Right renal pelvis (tissue), 4 donors: Measurements from ENCODE around the gene BMP2K. TPM values are rescaled to one million over a fixed set of nuclear protein-coding genes. Genes with fewer than 3 reads are reported as not detected.

Experiments
- DNase-seq, 4 donors: peaks; one replicate each; pipeline ENCODE4 v3.0.0-alpha.2; 2013; ENCODE audit warnings: low read depth in 4 of 4, low spot score in 3 of 4, missing footprints in 1 of 4
- polyA plus RNA-seq, 4 donors: library from polyadenylated mRNA; unstranded; fragments of 120-200 nt; gene quantifications; one replicate each; pipeline ENCODE4 v1.2.1, GENCODE V29; 2013; ENCODE audit not compliant: insufficient read length in 4 of 4

The BMP2K gene
- polyA plus RNA-seq, 4 donors = 20.5 to 31.9 (median 27.4) TPM

DNA sequence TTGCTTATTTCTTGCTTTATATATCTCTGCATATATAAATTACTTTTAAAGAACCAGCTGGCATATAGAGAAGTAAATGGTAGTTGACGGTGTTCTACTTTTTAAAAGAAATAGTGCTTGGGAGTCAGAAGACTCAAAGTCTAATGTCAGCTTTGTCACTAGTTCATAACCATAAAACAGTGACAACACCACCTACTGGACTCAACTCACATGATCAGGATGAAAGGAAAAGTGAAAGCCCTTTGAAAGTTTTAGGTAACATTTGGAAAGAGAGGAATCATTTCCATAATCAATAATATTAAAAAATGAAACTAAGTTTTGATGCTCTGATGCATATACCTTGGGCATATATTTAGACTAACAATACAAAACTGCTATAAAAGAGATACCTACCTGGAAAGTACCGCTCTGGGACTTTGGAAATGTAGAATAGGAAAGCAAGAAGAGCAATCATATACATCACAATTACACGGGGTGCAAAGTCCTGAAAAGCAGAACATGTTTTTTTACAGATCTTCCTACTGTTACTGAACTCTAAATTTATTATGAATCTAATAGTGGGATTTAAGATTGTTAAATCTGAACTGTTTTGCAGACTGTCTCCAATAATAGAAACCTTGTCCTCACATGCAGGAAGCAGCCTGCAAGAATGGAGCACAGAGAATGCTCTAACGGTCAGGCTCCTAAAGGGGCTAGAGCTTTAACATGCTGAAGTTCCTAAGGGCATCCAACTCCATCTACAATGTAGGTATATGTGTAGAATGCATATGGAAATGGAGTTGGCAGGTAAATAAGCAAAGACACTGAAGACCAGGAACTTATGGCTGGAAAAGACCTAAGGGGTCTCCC, 147.5 kb downstream of the BMP2K start:
- DNase-seq = no peak

- DNase-seq = no peak
Measured at GRCh38 chr4:78926826-78927225, 150.7 kb downstream of the BMP2K start.

GRCh38 chr4:78928835-78929234, 152.7 kb downstream of the BMP2K start:
- no peak for DNase-seq

- no peak for DNase-seq
Measured at GRCh38 chr4:78930016-78930629, 154.0 kb downstream of the BMP2K start.

DNA sequence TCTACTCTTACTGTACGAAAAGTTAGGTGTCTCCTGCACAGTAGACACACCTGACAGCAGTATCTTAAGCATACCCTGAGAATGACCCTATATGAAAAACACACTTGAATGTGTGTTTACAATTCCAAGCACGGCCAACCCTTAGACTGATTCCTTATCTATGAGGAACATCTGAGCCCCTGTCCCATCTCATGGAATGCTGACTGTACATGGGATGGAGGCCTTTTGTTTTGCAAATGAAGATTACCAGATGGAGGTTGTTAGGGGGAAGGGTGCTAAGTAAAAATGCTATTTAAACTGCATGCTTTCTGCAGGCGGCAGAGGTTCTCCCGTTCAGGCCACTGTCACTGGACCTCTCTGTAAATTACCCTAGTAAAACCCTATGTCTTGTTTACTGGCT, 160.8 kb downstream of the BMP2K start:
- DNase-seq = no peak

DNA sequence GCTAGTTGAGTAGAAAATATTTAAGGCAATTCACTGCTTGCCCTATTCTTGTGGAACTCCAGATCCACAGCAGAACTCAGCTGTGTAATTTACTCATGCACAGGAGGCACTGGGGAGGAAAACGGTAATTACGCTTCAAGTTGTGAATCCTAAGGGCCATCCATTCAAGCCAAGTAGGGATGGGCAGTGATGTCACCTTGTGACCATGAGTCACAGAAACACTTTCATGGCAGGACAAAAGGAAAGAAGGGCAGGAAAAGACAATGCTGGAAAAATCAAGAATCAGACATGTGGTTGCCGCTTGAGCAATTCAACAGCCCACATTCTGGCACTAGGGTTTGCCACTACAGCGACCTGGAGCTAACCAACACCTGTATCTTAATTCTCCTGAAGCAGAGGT, 161.7 kb downstream of the BMP2K start:
- no peak for DNase-seq

- no peak for DNase-seq
Measured at GRCh38 chr4:78938474-78938867, 162.3 kb downstream of the BMP2K start.

DNA sequence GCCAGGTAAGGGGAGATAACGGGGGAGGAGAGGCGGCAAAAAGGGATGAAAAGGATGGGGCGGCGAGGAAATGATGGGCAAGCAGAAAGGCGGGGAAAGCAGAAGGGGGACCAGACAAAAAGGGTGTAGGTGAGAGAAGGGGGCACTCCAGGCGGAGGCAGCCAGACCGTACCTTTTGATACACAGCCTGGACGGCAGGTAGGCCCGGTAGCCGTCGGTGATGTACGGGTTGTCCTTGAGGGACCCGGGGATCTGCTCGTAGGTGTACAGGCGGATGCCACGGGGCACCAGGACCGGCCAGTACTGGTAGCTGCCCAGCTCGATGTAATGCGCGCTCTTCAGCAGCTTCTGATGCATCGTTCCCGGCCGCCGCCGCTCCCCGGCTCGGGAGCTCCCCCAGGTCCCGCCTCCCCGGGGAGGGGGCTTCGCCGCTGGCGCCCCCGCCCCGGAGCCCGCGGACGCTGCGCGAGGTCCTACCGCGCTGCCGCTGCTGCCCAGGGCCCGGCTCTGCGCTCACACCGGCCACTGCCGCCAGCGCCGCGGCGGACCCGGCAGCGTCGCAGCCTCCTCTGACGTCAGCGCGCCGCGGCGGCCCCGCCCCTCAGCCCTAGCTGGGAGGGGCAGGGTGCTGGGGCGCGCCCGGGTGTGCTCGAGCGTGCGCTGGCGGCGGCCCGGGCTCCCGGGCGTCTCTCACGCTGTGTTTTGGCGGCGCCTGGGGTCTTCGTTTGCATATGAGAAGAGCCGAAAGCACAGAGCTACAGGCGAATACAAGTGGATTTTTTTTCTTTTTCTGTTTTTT, 162.9 kb downstream of the BMP2K start, which contains the start of gene PAQR3:
PAQR3 (minus strand) TSS at position 571 of the 799 bp plus-strand sequence; CDS start at position 357, 214 bp downstream.
- DNase-seq = peak; percentile 65 to 79 (median 72)

DNA sequence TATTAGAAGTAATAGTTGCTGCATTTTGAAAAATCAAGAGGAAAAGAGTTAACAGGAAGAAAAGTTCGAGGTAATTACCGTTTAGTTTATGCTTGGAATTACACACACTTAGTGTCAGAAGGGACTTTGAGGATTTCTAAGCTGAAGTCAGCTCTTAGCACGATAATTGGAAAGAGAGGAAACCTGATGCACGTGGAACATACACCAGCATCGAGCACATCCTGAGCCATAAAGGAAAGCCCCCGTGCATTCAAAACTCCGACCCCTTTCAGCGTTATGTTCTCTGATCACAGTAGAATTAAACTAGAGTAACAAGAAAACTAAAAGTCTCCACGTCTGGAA, 163.5 kb downstream of the BMP2K start:
- no peak for DNase-seq

GRCh38 chr4:78940752-78941151, 164.6 kb downstream of the BMP2K start:
- no peak for DNase-seq

DNA sequence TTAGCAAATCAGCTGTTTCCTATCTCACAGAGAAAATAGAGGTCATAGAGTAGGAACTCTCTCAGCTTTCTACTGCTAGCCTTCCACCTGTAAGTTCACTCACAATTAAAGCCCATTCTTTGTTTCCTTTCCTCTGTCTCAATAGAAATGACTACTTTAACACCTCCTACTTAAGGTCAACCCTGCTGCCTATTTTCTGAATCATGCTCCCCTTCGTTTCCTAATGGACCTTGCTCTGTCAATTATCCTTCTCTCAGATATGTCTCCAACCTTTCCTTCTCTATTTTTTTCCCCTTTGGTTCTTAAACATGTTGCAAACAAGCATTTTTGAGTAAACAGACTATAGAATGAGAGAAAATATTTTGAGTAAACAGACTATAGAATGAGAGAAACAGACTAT, 168.2 kb downstream of the BMP2K start:
- DNase-seq = no peak

- DNase-seq = no peak
Measured at GRCh38 chr4:78945651-78946179, 169.6 kb downstream of the BMP2K start.

DNA sequence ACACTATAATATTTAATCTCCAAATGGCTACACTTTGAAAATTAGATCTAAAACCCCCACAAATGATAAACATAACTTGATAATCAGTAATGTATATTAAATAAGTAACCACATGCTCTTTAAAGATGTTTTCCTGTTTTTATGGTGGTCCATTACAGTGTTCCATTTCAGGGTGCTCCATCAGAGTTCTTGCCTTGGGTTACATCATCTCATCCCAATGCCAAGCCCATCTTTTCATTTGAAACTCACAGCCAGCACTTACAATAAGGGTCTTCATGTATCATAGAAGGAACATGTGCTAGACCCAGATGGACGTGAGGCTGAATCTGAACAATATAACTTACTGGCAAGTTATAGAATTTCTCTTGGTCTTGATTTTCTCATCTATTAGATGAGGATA, 173.6 kb downstream of the BMP2K start:
- no peak for DNase-seq

- no peak for DNase-seq
Measured at GRCh38 chr4:78951862-78952472, 175.8 kb downstream of the BMP2K start.

DNA sequence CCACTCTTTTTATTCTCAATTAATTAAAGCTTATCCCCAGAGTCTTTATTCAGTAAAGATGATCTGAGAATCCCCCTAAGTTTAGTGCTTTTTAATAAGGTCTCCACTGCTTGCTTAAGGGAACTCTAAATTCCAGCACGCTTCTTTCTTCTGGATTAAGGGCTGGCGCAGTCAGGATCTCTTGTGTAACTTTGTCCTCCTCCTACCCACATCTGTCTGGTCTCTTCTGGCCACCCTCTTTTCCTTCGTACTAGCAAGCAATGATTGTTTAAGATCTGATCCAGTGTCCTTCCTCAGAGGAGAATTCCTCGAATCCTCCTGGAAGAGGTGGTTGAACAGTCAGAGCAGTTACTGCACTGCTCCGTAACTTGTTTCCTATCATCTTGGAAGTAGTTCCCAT, 177.1 kb downstream of the BMP2K start:
- no peak for DNase-seq

DNA sequence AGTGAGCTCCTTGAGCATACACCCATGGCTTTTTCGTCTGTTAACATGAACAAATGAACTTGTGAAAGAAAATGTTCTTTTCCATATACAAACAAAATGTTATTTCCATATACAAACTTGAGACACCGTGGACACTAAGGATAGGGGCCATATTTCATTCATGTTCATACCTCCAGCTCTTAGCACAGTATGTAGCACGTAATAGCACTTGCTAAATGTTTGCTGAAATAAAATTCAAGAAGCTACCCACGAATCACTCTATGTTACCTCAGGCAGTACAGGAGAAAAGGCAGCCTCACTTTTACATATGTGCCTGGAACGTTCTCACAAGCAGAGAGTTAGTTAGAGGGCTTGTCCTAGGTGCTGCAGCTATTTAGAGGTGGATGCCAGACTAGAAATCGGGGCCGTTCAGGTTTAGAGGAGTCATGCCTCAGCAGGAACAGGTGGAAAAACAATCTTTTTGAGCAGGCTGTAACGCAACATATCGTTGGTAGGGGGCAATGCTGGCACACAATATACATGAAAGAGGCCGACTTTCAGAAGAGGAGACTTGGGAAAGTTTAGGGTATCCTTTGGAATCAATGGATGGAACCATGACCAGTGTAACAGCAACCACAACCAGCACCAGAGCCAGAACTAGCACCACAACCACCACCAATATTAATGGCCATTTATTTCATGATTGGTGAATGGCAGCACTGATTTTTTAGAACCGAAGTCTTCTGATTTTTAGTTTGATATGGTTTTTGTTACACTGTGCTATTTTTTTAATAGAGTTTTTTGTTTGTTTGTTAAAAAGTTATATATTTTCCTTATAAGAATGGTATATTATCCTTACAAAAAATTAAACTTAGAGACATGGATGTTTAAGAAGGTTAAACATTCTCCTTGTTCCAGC, 177.9 kb downstream of the BMP2K start:
- no peak for DNase-seq

DNA sequence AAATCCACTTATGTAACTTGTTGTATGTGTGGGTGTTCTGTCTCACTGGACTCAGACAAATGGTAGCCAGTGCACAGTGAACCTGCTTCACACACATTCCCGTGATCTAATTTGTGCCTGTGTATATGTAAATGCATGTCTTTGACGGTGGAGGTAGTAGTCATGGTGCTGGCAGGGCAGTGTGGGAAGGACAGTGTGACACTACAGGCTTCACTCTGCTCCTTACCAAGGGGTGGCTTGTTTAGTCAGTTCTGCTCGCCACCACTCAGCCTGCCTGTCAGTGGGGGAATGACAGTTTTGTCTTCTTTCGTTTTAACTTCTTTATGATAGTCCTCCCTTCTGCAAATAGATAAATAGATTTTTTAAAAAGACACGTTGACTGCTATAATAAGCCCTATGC, 180.8 kb downstream of the BMP2K start:
- no peak for DNase-seq

GRCh38 chr4:78960926-78961325, 184.8 kb downstream of the BMP2K start:
- no peak for DNase-seq
